CD14-positive monocyte (primary cell): ENCODE measurements around the gene ARID4B. TPM values are rescaled to one million over a fixed set of nuclear protein-coding genes. Genes with fewer than 3 reads are reported as not detected.

Experiments used
- DNase-seq, 3 donors: peaks; one replicate each; pipeline ENCODE4 v3.0.0-alpha.2; 2011 to 2022
- H2AFZ ChIP-seq: 2 replicates; pipeline ENCODE4 v1.6.0; 2012; ENCODE audit warnings: mild to moderate bottlenecking, low read depth, low read length, inconsistent platforms; ENCODE audit not compliant: insufficient read depth, poor library complexity, severe bottlenecking
- H3K27ac ChIP-seq, 2 donors: 1 replicate in 1 of 2; 2 replicates in 1 of 2; pipeline ENCODE4 v1.5.1; 2012 to 2013; ENCODE audit warnings: low read length in 2 of 2, control low read depth in 1 of 2, inconsistent platforms in 1 of 2, low read depth in 1 of 2, mild to moderate bottlenecking in 1 of 2
- H3K27me3 ChIP-seq, 2 donors: one replicate each; pipeline versions ENCODE4 v1.6.0 to v1.6.1; 2011 to 2013; ENCODE audit warnings: low read length in 2 of 2; ENCODE audit not compliant: control insufficient read depth in 2 of 2, insufficient read depth in 2 of 2
- H3K36me3 ChIP-seq, 2 donors: replicated peaks in 1 of 2; 1 replicate in 1 of 2; 2 replicates in 1 of 2; pipeline versions ENCODE4 v1.5.1 to v1.6.1; 2012 to 2013; ENCODE audit warnings: low read length in 2 of 2, control low read depth in 1 of 2, inconsistent platforms in 1 of 2, mild to moderate bottlenecking in 1 of 2; ENCODE audit not compliant: insufficient read depth in 2 of 2, control insufficient read depth in 1 of 2
- H3K4me1 ChIP-seq, 2 donors: 1 replicate in 1 of 2; 2 replicates in 1 of 2; pipeline versions ENCODE4 v1.5.1 to v1.6.1; 2012 to 2013; ENCODE audit warnings: low read length in 2 of 2, control low read depth in 1 of 2, inconsistent platforms in 1 of 2, mild to moderate bottlenecking in 1 of 2, moderate library complexity in 1 of 2; ENCODE audit not compliant: insufficient read depth in 2 of 2, control insufficient read depth in 1 of 2
- H3K4me2 ChIP-seq: replicated peaks from 2 replicates; pipeline ENCODE3; 2012; ENCODE audit warnings: low read length, moderate library complexity, mild to moderate bottlenecking; ENCODE audit not compliant: poor library complexity, severe bottlenecking; ENCODE audit errors: extremely low read depth
- H3K4me3 ChIP-seq, 3 experiments: fragments of 200-600 bp in 1 of 3; sonication (generic) in 1 of 3; replicated peaks in 1 of 3; 1 replicate in 2 of 3; 2 replicates in 1 of 3; pipeline ENCODE4 v1.5.1; 2011 to 2013; ENCODE audit warnings: low read length in 3 of 3, mild to moderate bottlenecking in 3 of 3, control low read depth in 2 of 3, low read depth in 2 of 3, inconsistent platforms in 1 of 3, moderate library complexity in 1 of 3
- H3K79me2 ChIP-seq: 2 replicates; pipeline ENCODE4 v1.6.0; 2012; ENCODE audit warnings: mild to moderate bottlenecking, control low read depth, inconsistent platforms, low read length, moderate library complexity; ENCODE audit not compliant: insufficient read depth
- H3K9ac ChIP-seq: 2 replicates; pipeline ENCODE4 v1.6.0; 2017; ENCODE audit warnings: low read length, mild to moderate bottlenecking; ENCODE audit not compliant: insufficient read depth, poor library complexity, severe bottlenecking
- H3K9me3 ChIP-seq, 2 donors: replicated peaks in 1 of 2; 1 replicate in 1 of 2; 2 replicates in 1 of 2; pipeline versions ENCODE4 v1.5.1 to v1.6.1; 2012 to 2013; ENCODE audit warnings: low read length in 2 of 2, control low read depth in 1 of 2; ENCODE audit not compliant: control insufficient read depth in 1 of 2, insufficient read depth in 1 of 2
- H4K20me1 ChIP-seq: 2 replicates; pipeline ENCODE4 v1.6.0; 2012; ENCODE audit warnings: mild to moderate bottlenecking, low read length, control low read depth, moderate library complexity; ENCODE audit not compliant: insufficient read depth
- H3K27ac Mint-ChIP-seq, 7 donors: one replicate each; pipeline ENCODE4 v1.8.0; 2020; ENCODE audit warnings: mild to moderate bottlenecking in 7 of 7, mixed read lengths in 7 of 7, moderate library complexity in 6 of 7, inconsistent platforms in 2 of 7
- H3K27me3 Mint-ChIP-seq, 3 donors: one replicate each; pipeline ENCODE4 v1.8.0; 2021 to 2022; ENCODE audit warnings: low read depth in 3 of 3, mild to moderate bottlenecking in 3 of 3, mixed read lengths in 3 of 3, moderate library complexity in 3 of 3, inconsistent platforms in 1 of 3
- H3K36me3 Mint-ChIP-seq, 2 donors: one replicate each; pipeline ENCODE4 v1.8.0; 2020; ENCODE audit warnings: mixed read lengths in 2 of 2, inconsistent platforms in 1 of 2, mild to moderate bottlenecking in 1 of 2
- H3K4me1 Mint-ChIP-seq: one replicate; pipeline ENCODE4 v1.8.0; 2020; ENCODE audit warnings: mild to moderate bottlenecking, mixed read lengths
- H3K4me3 Mint-ChIP-seq, 2 donors: one replicate each; pipeline ENCODE4 v1.8.0; 2020; ENCODE audit warnings: mild to moderate bottlenecking in 2 of 2, mixed read lengths in 2 of 2, moderate library complexity in 1 of 2
- H3K9me3 Mint-ChIP-seq, 7 donors: one replicate each; pipeline ENCODE4 v1.8.0; 2020 to 2022; ENCODE audit warnings: mixed read lengths in 7 of 7, mild to moderate bottlenecking in 6 of 7, moderate library complexity in 6 of 7, inconsistent platforms in 2 of 7
- CTCF ChIP-seq: fragments of 200-600 bp; IDR thresholded peaks from one replicate; pipeline ENCODE4 v1.8.0; 2022; ENCODE audit warnings: antibody characterized with exemption, mild to moderate bottlenecking
- WGBS: methylation state at CpG from one replicate; pipeline ENCODE4 v1.1.5; 2013; ENCODE audit warnings: missing lambda C conversion rate; ENCODE audit not compliant: insufficient coverage; 5-methylcytosine and 5-hydroxymethylcytosine counted together
- intact Hi-C, 2 donors: fragments of 100-400 bp; cut with micrococcal nuclease; formaldehyde crosslinking; loops; one replicate each; pipeline versions ENCODE4 v1.15.0 to v1.15.1; 2023
- polyA plus RNA-seq, 3 donors: library from polyadenylated mRNA; depleted of rRNA in 1 of 3; unstranded in 2 of 3; stranded (reverse) in 1 of 3; fragments of 300-500 nt in 2 of 3; fragments of >200 nt in 1 of 3; fragmentation: Illumina TruSeq in 2 of 3; gene quantifications; 1 replicate in 2 of 3; 2 replicates in 1 of 3; pipeline ENCODE4 v1.2.3, GENCODE V29; 2012 to 2021

Gene ARID4B
- polyA plus RNA-seq, 3 donors = 9.3 to 15.4 (median 11.1) TPM

GRCh38 chr1:235254721-235255120 is 73.3 kb downstream of the ARID4B start:
- H3K36me3 ChIP-seq = peaks cover 24 to 50% of the 10 kb centered on the region in 2 donors
- no CpG with 5 or more reads among the region's 1 CpG for WGBS
- Mint-ChIP-seq H3K36me3 (peaks cover 32 to 54% of the 10 kb centered on the region in 2 donors), H3K27me3 (no peaks in the 10 kb centered on the region), H3K4me1 (peaks cover 9% of the 10 kb centered on the region), H3K9me3 (no peaks in the 10 kb centered on the region), H3K4me3 (no peak overlapping the region), H3K27ac (no peak overlapping the region)
- H3K4me3 ChIP-seq = no peak overlapping the region
- intact Hi-C loops = loop anchor here in 1 of 2 donors (5.0 kb wide), 1 partner anchor 163 kb away; no protein-coding TSS in a partner anchor
- DNase-seq = no peak
- no peak overlapping the region for H3K4me2 ChIP-seq
- peaks cover 76% of the 10 kb centered on the region for H4K20me1 ChIP-seq
- no peak overlapping the region for H2AFZ ChIP-seq
- no peak overlapping the region for H3K27ac ChIP-seq
- no peaks in the 10 kb centered on the region for H3K9me3 ChIP-seq
- no peaks in the 10 kb centered on the region for H3K4me1 ChIP-seq
- no peaks in the 10 kb centered on the region for H3K27me3 ChIP-seq
- peaks cover 51% of the 10 kb centered on the region for H3K79me2 ChIP-seq
- no peak overlapping the region for H3K9ac ChIP-seq
- no peak for TF ChIP-seq CTCF

GRCh38 chr1:235253219-235253962 is 74.6 kb downstream of the ARID4B start:
- Mint-ChIP-seq H3K36me3 (peaks cover 32 to 58% of the 10 kb centered on the region in 2 donors), H3K4me1 (peaks cover 3% of the 10 kb centered on the region), H3K27ac (peak overlapping the region in 1 of 7 donors; percentile 38), H3K4me3 (no peak overlapping the region), H3K27me3 (no peaks in the 10 kb centered on the region), H3K9me3 (no peaks in the 10 kb centered on the region)
- Histone ChIP-seq H3K27ac (no peak overlapping the region), H3K9me3 (no peaks in the 10 kb centered on the region), H3K79me2 (peaks cover 38% of the 10 kb centered on the region), H3K4me1 (no peaks in the 10 kb centered on the region), H2AFZ (no peak overlapping the region), H3K4me3 (no peak overlapping the region), H3K27me3 (no peaks in the 10 kb centered on the region), H3K36me3 (peaks cover 28 to 48% of the 10 kb centered on the region in 2 donors), H3K4me2 (no peak overlapping the region), H4K20me1 (peaks cover 67% of the 10 kb centered on the region), H3K9ac (no peak overlapping the region)
- DNase-seq = peak; percentile 27 to 60 (median 46)
- peak; percentile 77 for TF ChIP-seq CTCF
- intact Hi-C loops = loop anchor here (2.0 to 5.0 kb wide), 2 partner anchors 161 to 164 kb away; no protein-coding TSS in a partner anchor
- whole genome bisulfite sequencing = no CpG with 5 or more reads among the region's 2 CpGs
